Kidney (tissue), 14 donors: ENCODE measurements around the gene CAMK4. TPM values are rescaled to one million over a fixed set of nuclear protein-coding genes. Genes with fewer than 3 reads are reported as not detected.
"Not testable (repeated sequence)": the region's sequence is repeated elsewhere in the genome, so short reads cannot be mapped to it uniquely, and the experiment has no call there.

Source experiments
- DNase-seq, 5 donors: peaks; one replicate each; pipeline ENCODE4 v3.0.0-alpha.2; 2013 to 2020
- FAIRE-seq: peaks from 2 replicates; lab custom pipeline; 2012; peaks lifted over from hg19 to GRCh38; lab: Jason Lieb, UNC
- H3K27ac ChIP-seq, 2 donors: one replicate each; pipeline ENCODE4 v1.7.0; 2013; ENCODE audit warnings: low read depth in 2 of 2, low read length in 2 of 2, inconsistent platforms in 1 of 2
- H3K27me3 ChIP-seq: one replicate; pipeline ENCODE4 v1.7.1; 2013; ENCODE audit warnings: low read length, inconsistent platforms; ENCODE audit not compliant: control insufficient read depth, insufficient read depth
- H3K36me3 ChIP-seq, 3 donors: one replicate each; pipeline versions ENCODE4 v1.7.0 to v1.7.1; 2013; ENCODE audit warnings: low read length in 3 of 3, control low read depth in 1 of 3, inconsistent platforms in 1 of 3; ENCODE audit not compliant: insufficient read depth in 3 of 3, control insufficient read depth in 2 of 3
- H3K4me1 ChIP-seq, 3 donors: one replicate each; pipeline versions ENCODE4 v1.7.0 to v1.7.1; 2013; ENCODE audit warnings: low read length in 3 of 3, inconsistent platforms in 1 of 3, low read depth in 1 of 3; ENCODE audit not compliant: control insufficient read depth in 2 of 3, insufficient read depth in 2 of 3
- H3K4me3 ChIP-seq, 3 donors: one replicate each; pipeline versions ENCODE4 v1.7.0 to v1.8.1; 2013; ENCODE audit warnings: low read length in 3 of 3, control low read depth in 1 of 3, inconsistent platforms in 1 of 3
- H3K9ac ChIP-seq, 3 donors: one replicate each; pipeline versions ENCODE4 v1.7.0 to v1.7.1; 2013; ENCODE audit warnings: low read length in 3 of 3, control low read depth in 1 of 3, inconsistent platforms in 1 of 3
- H3K9me3 ChIP-seq, 3 donors: one replicate each; pipeline versions ENCODE4 v1.7.0 to v1.7.1; 2013; ENCODE audit warnings: low read length in 3 of 3, control low read depth in 1 of 3, inconsistent platforms in 1 of 3; ENCODE audit not compliant: control insufficient read depth in 2 of 3, insufficient read depth in 1 of 3
- intact Hi-C: fragments of 100-400 bp; cut with DNase I; formaldehyde crosslinking; loops from one replicate; pipeline ENCODE4 v1.11.1; 2022
- polyA plus RNA-seq: library from polyadenylated mRNA; stranded (reverse); fragments of 350-450 nt; fragmentation: Illumina TruSeq; extraction: RNeasy Lipid Tissue Mini Kit (QIAGEN cat#74804); gene quantifications from one replicate; pipeline ENCODE4 v1.2.3, GENCODE V29; 2014; ENCODE audit warnings: low read depth, low replicate concordance; ENCODE audit not compliant: insufficient read depth
- total RNA-seq: library from RNA; stranded (reverse); fragmentation: NEBNext Ultra II Directional; extraction: Animal tissue kit (Norgen Biotek cat#: 25700); gene quantifications from one replicate; pipeline ENCODE4 v1.2.1, GENCODE V29; 2021
- TF ChIP-seq, protein P1 (sequence below): IDR thresholded peaks from 3 replicates; pipeline ENCODE4 v1.5.1; 2012; ENCODE audit warnings: mild to moderate bottlenecking, moderate library complexity, borderline replicate concordance; ENCODE audit not compliant: insufficient read depth; ENCODE audit errors: extremely low read depth
- donor health status: control.
- donor health status: control.
- donor health status: control.
- donor health status: control.
- donor health status: control.
- donor health status: DM: yes; HTN: yes; CAD: no.
- donor health status: Normal renal cell carcinoma (clear cell type).

CAMK4 gene
- total and polyA plus RNA-seq, 2 donors from 2014 or later, result 0.37 to 4.7 TPM

- no peaks in the 10 kb centered on the region for H3K4me1 ChIP-seq
- H3K4me3 ChIP-seq, result no peak overlapping the region
- intact Hi-C loops, result no loop called here
- TF ChIP-seq, protein P1, sequence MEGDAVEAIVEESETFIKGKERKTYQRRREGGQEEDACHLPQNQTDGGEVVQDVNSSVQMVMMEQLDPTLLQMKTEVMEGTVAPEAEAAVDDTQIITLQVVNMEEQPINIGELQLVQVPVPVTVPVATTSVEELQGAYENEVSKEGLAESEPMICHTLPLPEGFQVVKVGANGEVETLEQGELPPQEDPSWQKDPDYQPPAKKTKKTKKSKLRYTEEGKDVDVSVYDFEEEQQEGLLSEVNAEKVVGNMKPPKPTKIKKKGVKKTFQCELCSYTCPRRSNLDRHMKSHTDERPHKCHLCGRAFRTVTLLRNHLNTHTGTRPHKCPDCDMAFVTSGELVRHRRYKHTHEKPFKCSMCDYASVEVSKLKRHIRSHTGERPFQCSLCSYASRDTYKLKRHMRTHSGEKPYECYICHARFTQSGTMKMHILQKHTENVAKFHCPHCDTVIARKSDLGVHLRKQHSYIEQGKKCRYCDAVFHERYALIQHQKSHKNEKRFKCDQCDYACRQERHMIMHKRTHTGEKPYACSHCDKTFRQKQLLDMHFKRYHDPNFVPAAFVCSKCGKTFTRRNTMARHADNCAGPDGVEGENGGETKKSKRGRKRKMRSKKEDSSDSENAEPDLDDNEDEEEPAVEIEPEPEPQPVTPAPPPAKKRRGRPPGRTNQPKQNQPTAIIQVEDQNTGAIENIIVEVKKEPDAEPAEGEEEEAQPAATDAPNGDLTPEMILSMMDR, result no peak
- DNase-seq (no peak), FAIRE-seq (no peak)
- no peaks in the 10 kb centered on the region for H3K9me3 ChIP-seq
- H3K27ac ChIP-seq, result no peak overlapping the region
- H3K9ac ChIP-seq, result no peak overlapping the region
- H3K36me3 ChIP-seq, result no peaks in the 10 kb centered on the region
- H3K27me3 ChIP-seq, result no peaks in the 10 kb centered on the region
Measured at GRCh38 chr5:111347021-111347420, 122.8 kb downstream of the CAMK4 start.

GRCh38 chr5:111348661-111349329, 124.6 kb downstream of the CAMK4 start:
- no peaks in the 10 kb centered on the region for H3K27me3 ChIP-seq
- H3K27ac ChIP-seq, result no peak overlapping the region
- H3K4me3 ChIP-seq, result no peak overlapping the region
- H3K9ac ChIP-seq, result no peak overlapping the region
- FAIRE-seq (no peak), DNase-seq (no peak)
- intact Hi-C loops, result no loop called here
- H3K4me1 ChIP-seq, result no peaks in the 10 kb centered on the region
- no peaks in the 10 kb centered on the region for H3K9me3 ChIP-seq
- no peaks in the 10 kb centered on the region for H3K36me3 ChIP-seq
- TF ChIP-seq, protein P1, result no peak

DNA sequence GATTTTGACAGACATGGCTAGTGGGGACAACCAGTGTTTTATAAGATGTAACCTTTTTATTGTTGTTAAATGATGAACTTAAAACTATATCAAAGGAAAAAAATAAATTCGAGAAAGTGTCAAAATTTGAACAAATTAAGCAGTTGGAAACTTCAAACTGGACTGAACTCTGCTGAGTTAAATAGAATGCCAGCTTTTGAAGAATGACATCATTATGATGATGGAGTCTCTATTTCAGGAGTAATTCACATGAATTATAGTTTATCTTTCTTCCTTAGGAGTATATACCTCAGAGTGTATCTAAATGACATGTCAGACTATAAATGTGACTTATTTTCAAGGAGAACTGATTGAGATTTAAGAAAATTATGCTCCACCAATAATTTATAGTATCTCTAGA, 125.2 kb downstream of the CAMK4 start:
- Histone ChIP-seq H3K4me3 (no peak overlapping the region), H3K9me3 (no peaks in the 10 kb centered on the region), H3K27me3 (no peaks in the 10 kb centered on the region), H3K9ac (no peak overlapping the region), H3K27ac (no peak overlapping the region), H3K4me1 (no peaks in the 10 kb centered on the region), H3K36me3 (no peaks in the 10 kb centered on the region)
- intact Hi-C loops, result no loop called here
- TF ChIP-seq, protein P1, result no peak
- DNase-seq, result no peak
- FAIRE-seq, result no peak

- Histone ChIP-seq H3K4me1 (no peaks in the 10 kb centered on the region), H3K27ac (no peak overlapping the region), H3K9ac (no peak overlapping the region), H3K27me3 (no peaks in the 10 kb centered on the region), H3K4me3 (no peak overlapping the region), H3K36me3 (no peaks in the 10 kb centered on the region), H3K9me3 (no peaks in the 10 kb centered on the region)
- TF ChIP-seq, protein P1, result no peak
- intact Hi-C loops, result no loop called here
- FAIRE-seq (no peak), DNase-seq (no peak)
Measured at GRCh38 chr5:111353035-111353434, 128.9 kb downstream of the CAMK4 start.

GRCh38 chr5:111358726-111359125, 134.5 kb downstream of the CAMK4 start:
- H3K4me3 ChIP-seq, H3K9me3 ChIP-seq, H3K36me3 ChIP-seq, H3K27ac ChIP-seq, FAIRE-seq, DNase-seq, H3K27me3 ChIP-seq, H3K9ac ChIP-seq, intact Hi-C loops, H3K4me1 ChIP-seq: not testable (repeated sequence)
